AG09309 (cell line): ENCODE measurements around the gene VILL.

Source experiments
- DNase-seq: peaks from one replicate; pipeline ENCODE4 v3.0.0-alpha.2; 2010; ENCODE audit warnings: low read depth
- H3K4me3 ChIP-seq: 2 replicates; pipeline ENCODE4 v1.5.1; 2011; ENCODE audit warnings: mild to moderate bottlenecking, low read depth, low read length, moderate library complexity; ENCODE audit not compliant: control insufficient read depth
- TF ChIP-seq, protein P1 (sequence below): IDR thresholded peaks from 2 replicates; pipeline ENCODE4 v1.5.1; 2011; ENCODE audit warnings: mild to moderate bottlenecking, low read depth, low read length, inconsistent platforms; ENCODE audit not compliant: insufficient read depth, control insufficient read depth; ENCODE audit errors: missing control alignments

The VILL gene

DNA sequence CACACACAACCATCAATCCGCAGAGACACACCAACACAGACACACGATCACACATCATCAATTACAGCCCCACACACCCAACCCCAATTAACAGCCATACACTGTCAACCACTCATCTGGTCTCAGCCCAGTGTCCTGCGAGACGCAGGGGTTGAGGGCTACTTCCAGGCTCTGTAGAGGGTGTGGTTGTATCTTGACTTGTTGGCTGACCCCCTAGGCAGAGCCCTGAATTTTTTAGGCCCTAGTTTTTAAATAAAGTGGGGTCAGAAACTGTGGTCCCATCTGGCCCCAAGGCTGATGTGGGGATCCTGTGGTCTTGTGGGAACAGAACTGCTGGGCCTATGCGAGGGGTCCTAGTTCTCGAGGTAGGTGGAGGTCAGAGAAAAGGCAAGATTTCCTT, 9.2 kb downstream of the VILL start:
- DNase-seq: no peak
- TF ChIP-seq, protein P1, sequence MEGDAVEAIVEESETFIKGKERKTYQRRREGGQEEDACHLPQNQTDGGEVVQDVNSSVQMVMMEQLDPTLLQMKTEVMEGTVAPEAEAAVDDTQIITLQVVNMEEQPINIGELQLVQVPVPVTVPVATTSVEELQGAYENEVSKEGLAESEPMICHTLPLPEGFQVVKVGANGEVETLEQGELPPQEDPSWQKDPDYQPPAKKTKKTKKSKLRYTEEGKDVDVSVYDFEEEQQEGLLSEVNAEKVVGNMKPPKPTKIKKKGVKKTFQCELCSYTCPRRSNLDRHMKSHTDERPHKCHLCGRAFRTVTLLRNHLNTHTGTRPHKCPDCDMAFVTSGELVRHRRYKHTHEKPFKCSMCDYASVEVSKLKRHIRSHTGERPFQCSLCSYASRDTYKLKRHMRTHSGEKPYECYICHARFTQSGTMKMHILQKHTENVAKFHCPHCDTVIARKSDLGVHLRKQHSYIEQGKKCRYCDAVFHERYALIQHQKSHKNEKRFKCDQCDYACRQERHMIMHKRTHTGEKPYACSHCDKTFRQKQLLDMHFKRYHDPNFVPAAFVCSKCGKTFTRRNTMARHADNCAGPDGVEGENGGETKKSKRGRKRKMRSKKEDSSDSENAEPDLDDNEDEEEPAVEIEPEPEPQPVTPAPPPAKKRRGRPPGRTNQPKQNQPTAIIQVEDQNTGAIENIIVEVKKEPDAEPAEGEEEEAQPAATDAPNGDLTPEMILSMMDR: no peak
- H3K4me3 ChIP-seq: no peak overlapping the region

DNA sequence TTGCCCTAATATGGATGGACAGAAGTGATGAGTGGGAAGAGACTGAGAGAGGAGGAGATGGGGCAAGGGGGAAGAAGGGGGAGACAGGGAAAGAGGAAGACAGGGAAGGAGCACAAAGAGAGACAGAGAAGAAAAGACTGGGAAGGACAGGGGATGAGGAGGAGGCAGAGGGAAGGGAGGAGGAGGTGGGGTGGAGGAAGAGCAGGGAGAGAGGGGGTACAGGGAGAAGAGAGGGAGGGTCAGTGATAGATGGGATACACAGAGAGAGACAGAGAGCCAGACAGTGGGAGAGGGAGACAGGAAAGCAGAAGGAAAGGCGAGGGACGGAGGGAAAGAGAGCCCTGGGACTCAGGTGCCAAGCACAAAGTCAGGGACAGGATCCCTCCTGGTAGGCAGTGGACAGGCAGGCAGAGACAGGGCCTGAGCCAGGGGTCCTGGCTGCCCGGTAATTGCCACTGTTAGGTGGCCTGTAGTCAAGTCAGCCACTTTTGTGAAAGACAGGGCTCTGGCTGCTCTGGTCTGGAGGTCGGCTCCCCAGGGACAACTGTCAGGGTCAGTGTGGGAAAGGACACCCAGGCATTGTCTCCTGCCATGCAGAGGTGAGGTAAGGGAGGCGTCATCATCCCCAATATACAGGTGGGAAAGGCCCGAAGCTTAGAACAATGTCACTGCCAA, 9.8 kb downstream of the VILL start:
- no peak overlapping the region for H3K4me3 ChIP-seq
- no peak for DNase-seq
- TF ChIP-seq, protein P1: no peak

DNA sequence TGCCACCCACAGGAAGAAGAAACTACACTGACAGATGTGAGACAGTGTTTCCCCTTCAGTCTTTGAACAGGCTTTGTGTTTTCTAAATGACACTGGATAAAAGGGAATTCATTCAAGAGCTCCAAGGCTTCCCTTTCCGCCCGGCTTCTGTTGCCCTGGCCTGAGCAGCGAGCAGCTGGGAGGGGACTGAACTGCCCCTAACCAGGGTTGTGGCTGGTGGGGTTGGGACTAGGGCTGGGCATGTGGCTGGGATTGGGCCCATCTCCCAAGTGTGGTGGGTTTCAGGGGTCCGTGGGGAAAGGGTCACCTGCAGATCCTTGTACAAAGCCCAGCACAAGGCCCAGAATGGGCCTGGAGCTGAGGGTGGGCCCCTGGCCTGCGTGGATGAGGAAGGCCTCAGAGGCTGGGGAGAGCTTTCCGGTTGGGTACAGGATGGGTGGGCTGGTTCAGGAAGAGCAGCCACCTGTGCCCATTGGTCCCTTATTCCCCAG, 10.4 kb downstream of the VILL start:
- no peak for DNase-seq
- H3K4me3 ChIP-seq: no peak overlapping the region
- TF ChIP-seq, protein P1: no peak

DNA sequence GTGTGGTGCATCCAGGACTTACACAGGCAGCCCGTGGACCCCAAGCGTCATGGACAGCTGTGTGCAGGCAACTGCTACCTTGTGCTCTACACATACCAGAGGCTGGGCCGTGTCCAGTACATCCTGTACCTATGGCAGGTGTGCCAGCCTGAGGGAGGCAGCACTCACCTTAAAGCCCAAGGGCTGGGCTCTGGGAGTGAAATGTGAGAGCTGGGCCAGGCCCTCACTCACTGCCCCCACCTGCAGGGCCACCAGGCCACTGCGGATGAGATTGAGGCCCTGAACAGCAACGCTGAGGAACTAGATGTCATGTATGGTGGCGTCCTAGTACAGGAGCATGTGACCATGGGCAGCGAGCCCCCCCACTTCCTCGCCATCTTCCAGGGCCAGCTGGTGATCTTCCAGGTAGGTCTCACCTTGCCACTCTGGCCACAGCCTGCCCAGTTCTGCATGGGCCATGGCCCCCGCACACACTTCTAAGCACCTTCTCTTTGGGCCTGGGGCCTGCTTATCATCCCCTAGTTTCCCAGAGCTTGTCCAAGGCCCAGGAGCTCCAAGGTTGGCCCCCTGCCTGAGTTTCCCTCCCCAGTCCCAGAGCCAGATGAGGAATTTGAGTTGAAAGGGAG, 11.0 kb downstream of the VILL start:
- DNase-seq: no peak
- no peak overlapping the region for H3K4me3 ChIP-seq

DNA sequence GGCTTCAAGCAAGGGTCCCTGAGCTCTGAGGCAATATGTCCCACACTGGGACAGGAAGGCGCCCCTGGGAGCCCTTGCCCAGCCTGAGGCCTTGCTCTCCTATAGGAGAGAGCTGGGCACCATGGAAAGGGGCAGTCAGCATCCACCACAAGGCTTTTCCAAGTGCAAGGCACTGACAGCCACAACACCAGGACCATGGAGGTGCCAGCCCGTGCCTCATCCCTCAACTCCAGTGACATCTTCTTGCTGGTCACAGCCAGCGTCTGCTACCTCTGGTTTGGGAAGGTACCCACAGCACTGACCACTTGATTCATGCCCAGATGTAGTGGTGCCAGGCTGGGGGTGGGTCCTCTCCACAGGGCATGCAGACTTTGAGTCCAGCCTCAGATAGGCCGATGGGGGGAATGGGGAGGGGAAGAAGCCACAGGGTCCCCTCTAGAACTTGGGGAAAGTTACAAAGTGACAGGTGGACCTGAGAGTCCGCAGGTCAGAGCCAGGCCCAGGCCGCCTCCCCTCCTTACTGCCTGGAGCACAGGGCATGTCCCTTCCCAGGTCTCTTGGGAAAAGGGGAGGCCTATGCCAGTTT, 11.8 kb downstream of the VILL start:
- TF ChIP-seq, protein P1: no peak
- DNase-seq: no peak
- no peak overlapping the region for H3K4me3 ChIP-seq

More for the DNA sequence above, 11.0 kb downstream of the VILL start:
- TF ChIP-seq, protein P1: no peak

DNA sequence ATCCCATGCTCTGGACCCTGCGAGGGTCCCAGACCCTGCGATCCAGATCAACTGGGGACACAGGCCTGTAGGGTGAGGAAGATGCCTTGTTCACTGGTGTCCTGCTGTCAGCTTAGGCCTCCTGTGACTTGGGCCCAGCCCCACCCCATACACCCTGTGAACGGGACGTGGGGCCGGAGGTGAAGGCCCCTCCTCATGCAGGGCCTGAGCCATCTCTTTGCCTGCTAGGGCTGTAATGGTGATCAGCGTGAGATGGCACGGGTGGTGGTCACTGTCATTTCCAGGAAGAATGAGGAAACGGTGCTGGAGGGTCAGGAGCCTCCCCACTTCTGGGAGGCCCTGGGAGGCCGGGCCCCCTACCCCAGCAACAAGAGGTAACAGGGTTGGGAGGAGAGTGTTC, 12.4 kb downstream of the VILL start:
- DNase-seq: no peak
- TF ChIP-seq, protein P1: no peak
- no peak overlapping the region for H3K4me3 ChIP-seq
